Ureter (tissue), 1 donor: ENCODE results near the gene RCOR1. TPM values are rescaled to one million over a fixed set of nuclear protein-coding genes. Genes with fewer than 3 reads are reported as not detected.

Experiments used
- DNase-seq: peaks from one replicate; pipeline ENCODE4 v3.0.0-alpha.2; 2020; ENCODE audit warnings: low spot score
- total RNA-seq: library from RNA; stranded (reverse); gene quantifications from one replicate; pipeline ENCODE4 v1.2.4, GENCODE V29; 2023
- donor health status: DM: yes; HTN: yes; CAD: no.

The RCOR1 gene
- total RNA-seq, 1 donor from 2014 or later = 21.9 TPM

- no peak for DNase-seq
Observed at GRCh38 chr14:102678394-102678793, 85.9 kb downstream of the RCOR1 start.

- DNase-seq = no peak
Observed at GRCh38 chr14:102683399-102684297, 91.2 kb downstream of the RCOR1 start.

DNA sequence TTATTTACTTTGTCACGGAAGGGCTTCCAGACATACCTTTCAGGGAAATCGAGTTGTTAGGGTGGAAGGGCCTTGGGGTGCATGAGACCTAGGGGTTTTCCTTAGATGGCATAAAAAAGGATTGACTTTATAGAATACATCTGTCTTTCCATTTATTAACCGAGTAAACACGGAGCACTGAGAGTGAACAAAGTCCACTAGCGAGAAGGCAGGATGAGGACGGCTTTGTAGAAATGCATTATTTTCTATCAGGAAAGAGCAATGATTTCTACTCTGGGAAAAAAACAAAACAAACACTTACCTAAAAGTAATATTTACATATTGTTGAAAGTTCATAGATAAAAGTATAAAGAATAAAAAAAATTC lies 91.8 kb downstream of the RCOR1 start:
- no peak for DNase-seq

- no peak for DNase-seq
Observed at GRCh38 chr14:102686196-102686801, 93.8 kb downstream of the RCOR1 start.

- DNase-seq = no peak
Observed at GRCh38 chr14:102688290-102688689, 95.8 kb downstream of the RCOR1 start.

DNA sequence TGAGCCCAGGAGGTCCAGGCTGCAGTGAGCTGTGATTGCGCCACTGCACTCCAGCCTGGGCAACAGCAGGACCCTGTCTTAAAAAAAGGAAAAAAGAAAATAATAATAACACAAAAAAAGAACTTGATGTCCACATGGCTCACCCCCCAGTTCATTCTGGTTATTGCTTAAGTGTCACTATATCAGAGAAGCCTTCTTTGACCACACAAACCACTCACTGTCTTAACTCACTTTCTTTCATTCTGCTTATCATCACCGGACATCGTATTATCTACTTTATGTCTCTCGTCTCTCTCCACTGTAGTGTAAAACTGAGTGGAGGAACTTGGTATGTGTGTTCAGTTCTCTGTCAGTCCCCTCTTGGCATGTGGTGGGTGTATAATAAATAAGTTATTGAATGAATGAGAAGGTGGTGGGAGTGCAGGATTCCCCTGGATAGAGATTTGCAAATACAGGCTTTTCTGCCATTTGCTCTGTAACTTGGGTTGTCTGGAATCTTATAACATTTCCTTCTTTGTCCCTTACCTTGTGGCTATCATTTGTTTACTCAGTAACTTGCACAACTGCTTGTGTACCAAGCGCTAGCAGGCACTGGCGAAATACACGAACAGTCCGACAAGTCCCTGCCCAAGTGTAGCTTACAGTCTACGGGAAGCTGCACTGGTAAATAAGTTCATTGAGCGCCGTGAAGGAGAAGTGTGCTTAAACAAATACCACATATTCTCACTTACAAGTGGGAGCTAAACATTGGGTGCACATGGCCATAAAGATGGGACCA lies 98.2 kb downstream of the RCOR1 start:
- no peak for DNase-seq

GRCh38 chr14:102691763-102692162 lies 99.3 kb downstream of the RCOR1 start:
- no peak for DNase-seq

- DNase-seq = no peak
Observed at GRCh38 chr14:102692334-102692733, 99.9 kb downstream of the RCOR1 start.

GRCh38 chr14:102693006-102693755 lies 100.7 kb downstream of the RCOR1 start:
- no peak for DNase-seq

DNA sequence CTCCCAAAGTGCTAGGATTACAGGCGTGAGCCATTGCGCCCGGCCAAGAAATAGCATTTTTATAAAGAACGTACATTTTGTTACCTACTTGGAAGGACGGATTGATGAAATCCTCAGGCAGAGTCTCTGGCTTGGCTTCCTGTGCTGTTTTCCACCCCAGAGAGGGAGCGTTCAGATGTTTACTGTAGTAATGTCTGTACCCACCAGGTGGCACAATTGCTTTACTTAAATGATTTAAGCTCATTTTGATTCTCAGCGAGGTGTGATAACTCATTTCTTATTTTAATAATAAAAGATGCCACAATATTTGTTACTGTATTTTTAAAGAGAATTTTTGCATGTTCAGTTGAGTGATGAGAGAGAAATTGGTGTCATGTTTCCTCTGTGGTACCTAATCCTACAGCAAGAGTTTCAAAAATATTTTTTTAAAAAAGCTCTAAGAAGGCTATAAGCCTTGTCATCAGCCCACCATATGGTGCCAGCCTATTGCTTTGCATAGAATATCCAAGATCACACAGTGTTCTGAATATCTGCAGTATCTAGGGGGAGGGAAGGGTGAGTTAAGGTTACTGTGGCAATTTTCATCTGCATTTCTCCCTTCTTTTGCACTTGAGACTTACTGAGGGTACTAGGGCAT lies 102.2 kb downstream of the RCOR1 start:
- peak; percentile 67 for DNase-seq

- DNase-seq = no peak
Observed at GRCh38 chr14:102695167-102695555, 102.7 kb downstream of the RCOR1 start.

- no peak for DNase-seq
Observed at GRCh38 chr14:102696332-102696731, 103.9 kb downstream of the RCOR1 start.

GRCh38 chr14:102696856-102697495 lies 104.5 kb downstream of the RCOR1 start:
- DNase-seq = no peak

GRCh38 chr14:102697501-102697900 lies 105.1 kb downstream of the RCOR1 start:
- no peak for DNase-seq

DNA sequence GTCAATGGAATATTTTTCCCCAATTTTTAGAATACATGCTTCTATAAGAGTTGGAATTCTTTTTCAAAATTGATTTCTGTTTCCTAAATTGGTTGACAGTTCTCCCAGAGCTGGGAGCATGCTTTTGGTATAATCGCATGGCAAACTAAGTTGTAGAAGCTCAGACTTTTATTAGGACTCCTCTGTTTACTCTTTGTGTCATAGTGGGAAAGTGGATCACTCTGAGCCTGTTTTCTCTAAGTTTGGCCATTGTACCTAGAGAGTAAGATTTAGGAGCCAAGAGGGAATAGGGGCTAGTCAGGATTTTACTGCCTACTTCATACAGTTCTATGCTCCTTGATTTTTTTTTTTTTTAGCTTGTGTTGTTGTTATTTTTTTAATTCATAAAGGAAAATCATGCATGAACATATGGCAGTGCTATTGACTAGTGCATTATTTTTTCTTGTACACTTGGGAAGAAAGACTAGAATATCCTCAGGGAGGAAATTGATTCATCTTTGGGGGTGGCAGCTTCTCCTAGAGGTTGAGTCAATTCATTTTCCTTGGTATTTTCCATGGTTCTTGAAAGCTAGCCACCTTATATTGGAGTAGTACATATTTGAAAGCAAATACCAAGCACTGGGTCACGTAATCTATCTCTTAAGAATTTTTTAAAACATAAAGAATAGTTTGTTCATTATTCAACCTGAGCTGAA lies 107.1 kb downstream of the RCOR1 start:
- no peak for DNase-seq

DNA sequence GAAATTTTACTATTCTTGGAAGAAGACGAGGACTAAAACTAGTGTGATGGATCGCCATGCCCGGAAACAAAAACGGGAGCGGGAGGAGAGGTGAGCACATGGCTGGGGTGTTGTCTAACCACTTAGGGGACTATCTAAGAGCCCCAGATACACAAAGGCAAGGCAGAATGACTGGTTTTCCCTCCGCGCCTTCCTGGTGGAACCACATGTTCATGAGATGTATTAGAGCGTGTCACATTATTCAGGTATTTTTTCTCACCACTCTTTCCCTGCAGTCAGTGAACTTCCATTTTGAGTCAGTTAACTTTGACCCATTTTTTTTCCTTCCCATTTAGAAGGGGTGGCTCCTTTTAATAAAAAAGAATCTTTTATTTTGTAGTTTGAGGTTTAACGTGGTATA lies 116.0 kb downstream of the RCOR1 start:
- DNase-seq = no peak

GRCh38 chr14:102711207-102711606 lies 118.8 kb downstream of the RCOR1 start:
- DNase-seq = no peak

- DNase-seq = no peak
Observed at GRCh38 chr14:102711946-102712345, 119.5 kb downstream of the RCOR1 start.

GRCh38 chr14:102717276-102717675 lies 124.8 kb downstream of the RCOR1 start:
- no peak for DNase-seq

DNA sequence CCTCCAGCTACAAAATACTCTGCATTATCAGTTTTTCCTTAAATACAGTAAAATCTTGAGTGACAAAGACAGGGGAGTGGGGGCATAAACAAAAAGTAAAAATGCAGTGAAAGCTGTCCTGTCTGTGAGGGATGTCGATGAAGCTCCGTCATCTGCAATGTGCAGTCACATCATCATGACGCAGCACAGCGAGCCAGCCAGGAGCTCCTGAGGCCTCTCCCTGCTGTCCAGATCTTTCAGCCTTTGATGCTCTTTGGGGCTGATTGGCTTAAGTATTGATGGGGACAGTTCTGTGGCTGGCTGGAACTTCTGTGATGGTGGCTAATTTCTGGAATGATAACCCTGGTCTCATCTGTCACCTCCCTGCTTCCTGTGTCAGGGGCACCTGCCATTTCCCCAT lies 130.2 kb downstream of the RCOR1 start:
- no peak for DNase-seq
